ENCODE results near the gene ACAN.

The ACAN gene

DNA sequence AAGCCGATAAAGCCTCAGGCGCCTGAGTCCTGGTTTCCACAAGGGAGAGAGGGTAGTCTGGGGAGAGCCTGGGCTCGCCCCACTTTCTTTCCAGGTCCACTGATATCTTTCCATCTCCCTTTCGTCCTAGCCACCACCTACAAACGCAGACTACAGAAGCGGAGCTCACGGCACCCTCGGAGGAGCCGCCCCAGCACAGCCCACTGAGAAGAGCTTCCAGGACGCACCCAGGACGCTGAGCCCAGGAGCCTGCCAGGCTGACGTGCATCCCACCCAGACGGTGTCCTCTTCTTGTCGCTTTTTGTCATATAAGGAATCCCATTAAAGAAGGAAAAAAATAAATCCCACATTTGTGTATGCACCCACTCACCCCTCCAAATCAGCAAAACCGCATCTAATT is 71.0 kb downstream of the ACAN start:
- H3K4me3 ChIP-seq (ENCODE audit: control insufficient read depth in 1 of 7, extremely low read depth in 1 of 7, insufficient read depth in 4 of 7, low read depth in 2 of 7, low read length in 6 of 7), result no peak overlapping the region
- DNase-seq, result no peak
- POLR2A ChIA-PET, result no interaction called here
- H3K36me3 ChIP-seq (ENCODE audit: control insufficient read depth in 4 of 4, insufficient read depth in 4 of 4, low read length in 3 of 4), result peaks cover 0 to 2% (median 0%) of the 10 kb centered on the region in 4 experiments
- no peaks in the 10 kb centered on the region for H3K4me1 ChIP-seq (ENCODE audit: control extremely low read depth in 1 of 4, control insufficient read depth in 4 of 4, insufficient read depth in 4 of 4, low read length in 3 of 4)
- H3K27me3 ChIP-seq (replicated peaks in 2 of 5; ENCODE audit: control insufficient read depth in 4 of 5, insufficient read depth in 5 of 5, low read length in 4 of 5), result peaks cover 0 to 14% (median 4%) of the 10 kb centered on the region in 5 experiments
- no peak overlapping the region for H3K27ac ChIP-seq (ENCODE audit: insufficient read depth in 1 of 2, low read depth in 1 of 2, low read length in 2 of 2, poor library complexity in 1 of 2, severe bottlenecking in 2 of 2)
- CTCF ChIA-PET, result interaction anchor here (1.1 to 1.2 kb wide), 2 partner anchors 9 to 249 kb away, joined by 3 read pairs; no protein-coding TSS in a partner anchor
- WGBS (ENCODE audit: insufficient coverage), result 97% methylated on average over 12 of the region's 15 CpGs
- H3K9me3 ChIP-seq (ENCODE audit: control extremely low read depth in 1 of 5, control insufficient read depth in 4 of 5, insufficient read depth in 2 of 5, low read depth in 1 of 5, low read length in 4 of 5), result no peaks in the 10 kb centered on the region

DNA sequence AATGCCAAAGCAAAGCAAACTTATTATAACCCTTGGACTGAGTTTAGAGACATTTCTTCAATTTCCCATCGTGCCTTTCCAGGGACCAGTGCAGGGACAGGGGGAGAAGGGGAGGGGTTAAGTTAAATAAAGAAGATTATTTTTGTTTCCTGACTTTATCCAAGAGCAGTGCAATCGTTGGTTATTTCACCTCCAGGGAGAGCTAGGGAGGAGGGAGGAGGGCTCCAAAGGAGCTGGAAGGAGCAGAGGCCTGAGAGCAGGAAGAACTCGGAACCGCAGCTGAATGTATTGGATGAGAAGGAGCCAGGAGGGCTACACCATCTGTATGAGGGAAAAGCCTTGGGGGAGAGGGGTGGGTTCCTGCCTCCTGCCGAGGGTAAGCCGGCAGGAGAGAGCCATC is 71.4 kb downstream of the ACAN start:
- no peaks in the 10 kb centered on the region for H3K9me3 ChIP-seq (ENCODE audit: control extremely low read depth in 1 of 5, control insufficient read depth in 4 of 5, insufficient read depth in 2 of 5, low read depth in 1 of 5, low read length in 4 of 5)
- POLR2A ChIA-PET, result no interaction called here
- WGBS (ENCODE audit: insufficient coverage), result 79% methylated on average over 5 of the region's 6 CpGs
- H3K27me3 ChIP-seq (replicated peaks in 2 of 5; ENCODE audit: control insufficient read depth in 4 of 5, insufficient read depth in 5 of 5, low read length in 4 of 5), result peaks cover 0 to 14% (median 4%) of the 10 kb centered on the region in 5 experiments
- CTCF ChIA-PET, result interaction anchor here (1.1 to 1.2 kb wide), 2 partner anchors 9 to 250 kb away, joined by 3 read pairs; no protein-coding TSS in a partner anchor
- H3K4me1 ChIP-seq (ENCODE audit: control extremely low read depth in 1 of 4, control insufficient read depth in 4 of 4, insufficient read depth in 4 of 4, low read length in 3 of 4), result no peaks in the 10 kb centered on the region
- H3K4me3 ChIP-seq (ENCODE audit: control insufficient read depth in 1 of 7, extremely low read depth in 1 of 7, insufficient read depth in 4 of 7, low read depth in 2 of 7, low read length in 6 of 7), result no peak overlapping the region
- peaks cover 0 to 2% (median 0%) of the 10 kb centered on the region in 4 experiments for H3K36me3 ChIP-seq (ENCODE audit: control insufficient read depth in 4 of 4, insufficient read depth in 4 of 4, low read length in 3 of 4)
- no peak for DNase-seq
- no peak overlapping the region for H3K27ac ChIP-seq (ENCODE audit: insufficient read depth in 1 of 2, low read depth in 1 of 2, low read length in 2 of 2, poor library complexity in 1 of 2, severe bottlenecking in 2 of 2)

DNA sequence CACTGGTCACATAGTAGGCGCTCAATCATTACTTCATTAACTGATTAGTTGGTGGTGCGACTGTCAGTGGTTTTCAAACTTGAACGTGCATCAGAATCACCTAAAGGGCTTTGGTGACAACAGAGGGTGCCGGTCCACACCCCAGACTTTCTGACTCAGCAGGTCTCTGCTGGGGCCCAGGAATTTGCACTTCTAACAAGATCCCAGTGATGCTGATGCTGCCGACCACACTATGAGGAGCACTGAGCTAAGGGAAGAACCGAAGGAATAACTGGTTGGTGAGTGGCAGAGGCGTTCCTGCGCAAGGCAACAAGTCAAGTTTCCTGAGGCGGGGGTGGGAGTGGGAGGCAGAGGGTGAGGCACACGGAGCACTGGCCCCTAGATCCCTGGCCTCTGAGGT is 73.3 kb downstream of the ACAN start:
- no peak for DNase-seq
- Histone ChIP-seq H3K27me3 (replicated peaks in 2 of 5; ENCODE audit: control insufficient read depth in 4 of 5, insufficient read depth in 5 of 5, low read length in 4 of 5) (peaks cover 0 to 7% (median 3%) of the 10 kb centered on the region in 5 experiments), H3K36me3 (ENCODE audit: control insufficient read depth in 4 of 4, insufficient read depth in 4 of 4, low read length in 3 of 4) (peaks cover 0 to 2% (median 0%) of the 10 kb centered on the region in 4 experiments), H3K27ac (ENCODE audit: insufficient read depth in 1 of 2, low read depth in 1 of 2, low read length in 2 of 2, poor library complexity in 1 of 2, severe bottlenecking in 2 of 2) (no peak overlapping the region), H3K9me3 (ENCODE audit: control extremely low read depth in 1 of 5, control insufficient read depth in 4 of 5, insufficient read depth in 2 of 5, low read depth in 1 of 5, low read length in 4 of 5) (no peaks in the 10 kb centered on the region), H3K4me1 (ENCODE audit: control extremely low read depth in 1 of 4, control insufficient read depth in 4 of 4, insufficient read depth in 4 of 4, low read length in 3 of 4) (no peaks in the 10 kb centered on the region), H3K4me3 (ENCODE audit: control insufficient read depth in 1 of 7, extremely low read depth in 1 of 7, insufficient read depth in 4 of 7, low read depth in 2 of 7, low read length in 6 of 7) (no peak overlapping the region)
- POLR2A ChIA-PET, result no interaction called here
- CTCF ChIA-PET, result no interaction called here
- WGBS (ENCODE audit: insufficient coverage), result 95% methylated on average over 10 of the region's 10 CpGs

DNA sequence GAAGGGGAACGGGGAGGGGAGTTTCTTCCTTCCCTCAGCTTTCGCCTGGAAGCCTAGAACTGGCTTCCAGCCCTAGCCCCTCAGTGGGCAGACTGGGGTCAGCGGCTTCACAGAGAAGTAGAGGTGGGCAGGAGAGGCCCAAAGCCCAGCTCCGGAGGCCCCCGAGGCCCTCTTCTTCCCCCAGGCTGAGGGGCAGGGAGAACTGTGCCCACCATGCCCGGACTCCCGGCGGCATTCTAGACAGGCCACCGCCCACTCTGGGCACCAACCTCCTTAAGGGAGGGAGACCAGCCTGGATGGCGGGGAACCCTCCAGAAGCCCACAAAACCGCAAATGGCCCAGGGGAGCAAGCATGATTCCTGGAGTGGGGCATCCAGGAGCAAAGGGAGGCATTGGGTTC is 74.2 kb downstream of the ACAN start:
- CTCF ChIA-PET, result interaction anchor here (1.2 to 1.9 kb wide), 2 partner anchors 7 to 9 kb away, joined by 3 to 8 read pairs; no protein-coding TSS in a partner anchor

DNA sequence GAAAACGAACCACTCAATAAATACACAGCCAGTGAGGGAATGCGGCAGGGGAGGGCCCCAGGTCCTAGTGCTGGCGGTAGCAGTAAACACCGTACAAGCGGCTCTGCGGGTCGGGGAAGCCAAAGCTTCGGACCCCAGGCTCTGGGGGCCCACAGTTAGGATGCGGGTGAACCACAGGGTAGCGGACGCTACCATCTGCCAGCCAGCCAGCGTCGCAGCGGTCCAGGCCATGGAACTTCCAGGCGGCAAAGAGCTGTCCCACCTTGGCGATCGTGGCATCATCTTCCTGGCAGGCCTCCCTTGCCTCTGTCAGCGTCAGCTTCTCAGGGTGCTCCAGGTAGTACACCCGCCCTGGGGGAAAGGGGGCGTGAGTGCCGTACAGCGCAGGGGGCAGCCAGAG is 74.7 kb downstream of the ACAN start:
- Histone ChIP-seq H3K27ac (ENCODE audit: insufficient read depth in 1 of 2, low read depth in 1 of 2, low read length in 2 of 2, poor library complexity in 1 of 2, severe bottlenecking in 2 of 2) (no peak overlapping the region), H3K27me3 (replicated peaks in 2 of 5; ENCODE audit: control insufficient read depth in 4 of 5, insufficient read depth in 5 of 5, low read length in 4 of 5) (peaks cover 0 to 2% (median 0%) of the 10 kb centered on the region in 5 experiments), H3K4me1 (ENCODE audit: control extremely low read depth in 1 of 4, control insufficient read depth in 4 of 4, insufficient read depth in 4 of 4, low read length in 3 of 4) (no peaks in the 10 kb centered on the region), H3K36me3 (ENCODE audit: control insufficient read depth in 4 of 4, insufficient read depth in 4 of 4, low read length in 3 of 4) (peaks cover 0 to 2% (median 0%) of the 10 kb centered on the region in 4 experiments), H3K4me3 (ENCODE audit: control insufficient read depth in 1 of 7, extremely low read depth in 1 of 7, insufficient read depth in 4 of 7, low read depth in 2 of 7, low read length in 6 of 7) (no peak overlapping the region), H3K9me3 (ENCODE audit: control extremely low read depth in 1 of 5, control insufficient read depth in 4 of 5, insufficient read depth in 2 of 5, low read depth in 1 of 5, low read length in 4 of 5) (no peaks in the 10 kb centered on the region)
- DNase-seq, result no peak
- CTCF ChIA-PET, result interaction anchor here (1.2 to 2.2 kb wide), 7 partner anchors 8 to 254 kb away, joined by 3 to 15 read pairs (median 4); no protein-coding TSS in a partner anchor
- 97% methylated on average over 22 of the region's 22 CpGs for WGBS (ENCODE audit: insufficient coverage)
- POLR2A ChIA-PET, result no interaction called here

More for the DNA sequence above, 74.2 kb downstream of the ACAN start:
- Histone ChIP-seq H3K9me3 (ENCODE audit: control extremely low read depth in 1 of 5, control insufficient read depth in 4 of 5, insufficient read depth in 2 of 5, low read depth in 1 of 5, low read length in 4 of 5) (no peaks in the 10 kb centered on the region), H3K36me3 (ENCODE audit: control insufficient read depth in 4 of 4, insufficient read depth in 4 of 4, low read length in 3 of 4) (peaks cover 0 to 2% (median 0%) of the 10 kb centered on the region in 4 experiments), H3K27me3 (replicated peaks in 2 of 5; ENCODE audit: control insufficient read depth in 4 of 5, insufficient read depth in 5 of 5, low read length in 4 of 5) (peaks cover 0 to 2% (median 0%) of the 10 kb centered on the region in 5 experiments), H3K27ac (ENCODE audit: insufficient read depth in 1 of 2, low read depth in 1 of 2, low read length in 2 of 2, poor library complexity in 1 of 2, severe bottlenecking in 2 of 2) (no peak overlapping the region), H3K4me1 (ENCODE audit: control extremely low read depth in 1 of 4, control insufficient read depth in 4 of 4, insufficient read depth in 4 of 4, low read length in 3 of 4) (no peaks in the 10 kb centered on the region), H3K4me3 (ENCODE audit: control insufficient read depth in 1 of 7, extremely low read depth in 1 of 7, insufficient read depth in 4 of 7, low read depth in 2 of 7, low read length in 6 of 7) (no peak overlapping the region)
- POLR2A ChIA-PET, result no interaction called here
- WGBS (ENCODE audit: insufficient coverage), result 94% methylated on average over 8 of the region's 11 CpGs
- no peak for DNase-seq

DNA sequence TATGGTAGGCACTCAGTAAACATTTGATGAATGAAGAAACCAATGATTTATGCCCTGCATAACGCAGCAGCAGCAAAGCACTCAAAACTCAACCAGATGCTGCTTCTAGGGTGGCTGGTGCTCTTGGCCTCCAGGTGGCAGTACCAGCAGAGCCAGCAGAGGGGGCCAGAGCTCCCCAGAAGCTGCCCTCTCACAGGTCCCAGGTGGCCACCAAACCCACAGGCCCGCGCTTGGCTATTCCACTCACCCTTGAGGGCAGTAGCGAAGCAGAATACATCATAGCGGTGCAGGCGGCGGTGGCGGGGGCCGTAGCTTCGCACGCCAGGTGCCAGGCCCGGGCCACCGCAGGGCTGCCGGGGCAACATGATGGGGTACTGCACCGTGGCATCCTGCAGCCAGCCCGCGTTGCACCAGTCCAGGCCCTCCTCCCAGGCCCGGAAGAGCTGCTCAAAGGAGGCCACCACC is 75.5 kb downstream of the ACAN start:
- H3K4me3 ChIP-seq (ENCODE audit: control insufficient read depth in 1 of 7, extremely low read depth in 1 of 7, insufficient read depth in 4 of 7, low read depth in 2 of 7, low read length in 6 of 7), result no peak overlapping the region
- no peaks in the 10 kb centered on the region for H3K9me3 ChIP-seq (ENCODE audit: control extremely low read depth in 1 of 5, control insufficient read depth in 4 of 5, insufficient read depth in 2 of 5, low read depth in 1 of 5, low read length in 4 of 5)
- WGBS (ENCODE audit: insufficient coverage), result 73% methylated on average over 15 of the region's 18 CpGs
- POLR2A ChIA-PET, result interaction anchor here (0.6 kb wide), 1 partner anchor 345 kb away, joined by 4 read pairs; no protein-coding TSS in a partner anchor
- H3K4me1 ChIP-seq (ENCODE audit: control extremely low read depth in 1 of 4, control insufficient read depth in 4 of 4, insufficient read depth in 4 of 4, low read length in 3 of 4), result no peaks in the 10 kb centered on the region
- no peak overlapping the region for H3K27ac ChIP-seq (ENCODE audit: insufficient read depth in 1 of 2, low read depth in 1 of 2, low read length in 2 of 2, poor library complexity in 1 of 2, severe bottlenecking in 2 of 2)
- CTCF ChIA-PET, result interaction anchor here (0.7 to 2.2 kb wide), 12 partner anchors 8 to 472 kb away, joined by 3 to 15 read pairs (median 3); no protein-coding TSS in a partner anchor
- peak; percentile 19 to 57 (median 56) for DNase-seq
- peaks cover 0 to 2% (median 0%) of the 10 kb centered on the region in 4 experiments for H3K36me3 ChIP-seq (ENCODE audit: control insufficient read depth in 4 of 4, insufficient read depth in 4 of 4, low read length in 3 of 4)
- peaks cover 0 to 2% (median 0%) of the 10 kb centered on the region in 5 experiments for H3K27me3 ChIP-seq (replicated peaks in 2 of 5; ENCODE audit: control insufficient read depth in 4 of 5, insufficient read depth in 5 of 5, low read length in 4 of 5)

DNA sequence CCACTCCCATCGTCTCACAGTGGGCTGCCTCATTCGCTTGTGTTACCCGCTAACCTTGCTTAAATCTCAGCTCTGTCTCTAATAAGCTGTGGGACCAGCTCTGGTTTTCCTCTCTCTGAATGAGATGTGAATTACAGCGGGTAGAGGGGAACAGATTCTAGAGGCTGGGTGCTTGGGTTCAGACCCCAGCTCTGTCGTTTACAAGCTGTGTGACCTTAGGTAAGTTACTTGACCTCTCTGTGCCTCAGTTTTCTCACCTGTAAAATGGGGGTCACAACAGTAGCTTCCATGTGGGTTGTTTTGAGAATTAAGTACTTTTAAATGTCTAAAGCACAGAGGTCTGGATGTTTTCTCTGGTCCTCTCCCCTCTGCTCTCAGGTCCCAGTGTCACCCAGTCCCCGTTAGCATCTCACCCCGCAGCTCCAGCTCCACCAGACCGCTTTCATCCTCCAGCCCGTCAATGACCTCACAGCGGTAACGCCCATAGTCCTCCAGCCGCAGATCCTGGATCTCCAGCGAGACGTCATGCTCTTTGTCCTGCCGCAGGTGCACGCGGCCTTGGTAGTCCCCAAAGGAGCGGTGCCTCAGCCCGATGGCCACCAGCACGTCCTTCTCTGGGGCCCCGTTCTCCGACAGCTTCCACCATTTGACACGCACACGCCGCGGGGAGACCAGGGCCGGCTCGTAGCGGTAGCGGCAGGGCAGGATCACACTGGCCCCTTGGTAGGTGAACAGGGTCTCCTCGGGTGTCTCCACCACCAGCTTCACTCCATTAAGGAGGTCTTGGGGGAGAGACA is 77.9 kb downstream of the ACAN start:
- CTCF ChIA-PET, result interaction anchor here (1.3 to 3.2 kb wide), 3 partner anchors 11 to 141 kb away, joined by 3 to 13 read pairs (median 3); no protein-coding TSS in a partner anchor
- Histone ChIP-seq H3K27me3 (replicated peaks in 2 of 5; ENCODE audit: control insufficient read depth in 4 of 5, insufficient read depth in 5 of 5, low read length in 4 of 5) (no peaks in the 10 kb centered on the region), H3K4me3 (ENCODE audit: control insufficient read depth in 1 of 7, extremely low read depth in 1 of 7, insufficient read depth in 4 of 7, low read depth in 2 of 7, low read length in 6 of 7) (no peak overlapping the region), H3K9me3 (ENCODE audit: control extremely low read depth in 1 of 5, control insufficient read depth in 4 of 5, insufficient read depth in 2 of 5, low read depth in 1 of 5, low read length in 4 of 5) (no peaks in the 10 kb centered on the region), H3K27ac (ENCODE audit: insufficient read depth in 1 of 2, low read depth in 1 of 2, low read length in 2 of 2, poor library complexity in 1 of 2, severe bottlenecking in 2 of 2) (no peak overlapping the region), H3K4me1 (ENCODE audit: control extremely low read depth in 1 of 4, control insufficient read depth in 4 of 4, insufficient read depth in 4 of 4, low read length in 3 of 4) (no peaks in the 10 kb centered on the region), H3K36me3 (ENCODE audit: control insufficient read depth in 4 of 4, insufficient read depth in 4 of 4, low read length in 3 of 4) (peaks cover 0 to 2% (median under 1%) of the 10 kb centered on the region in 4 experiments)
- no peak for DNase-seq
- WGBS (ENCODE audit: insufficient coverage), result 98% methylated on average over 26 of the region's 31 CpGs
- POLR2A ChIA-PET, result interaction anchor here (0.5 kb wide), 1 partner anchor 77 kb away, joined by 3 read pairs; no protein-coding TSS in a partner anchor

Measured in common myeloid progenitor, CD34-positive (primary cell).